H7 (cell line): Measurements from ENCODE around the gene HECW1. TPM values are rescaled to one million over a fixed set of nuclear protein-coding genes. Genes with fewer than 3 reads are reported as not detected.
"Not testable (repeated sequence)": the region's sequence is repeated elsewhere in the genome, so short reads cannot be mapped to it uniquely, and the experiment has no call there.

Source experiments
- DNase-seq: peaks from one replicate; pipeline ENCODE4 v3.0.0; 2012
- H3K27me3 ChIP-seq: 2 replicates; pipeline ENCODE4 v1.6.0; 2011; ENCODE audit warnings: mild to moderate bottlenecking, low read length; ENCODE audit not compliant: control insufficient read depth, insufficient read depth
- H3K36me3 ChIP-seq: replicated peaks from 2 replicates; pipeline ENCODE4 v1.5.1; 2011; ENCODE audit warnings: low read length; ENCODE audit not compliant: control insufficient read depth, insufficient read depth
- H3K4me3 ChIP-seq: 2 replicates; pipeline ENCODE4 v1.5.1; 2011; ENCODE audit warnings: low read depth, mild to moderate bottlenecking, control low read depth, low read length, moderate library complexity; ENCODE audit not compliant: insufficient read depth
- total RNA-seq: library from RNA; depleted of rRNA; stranded (reverse); fragments of >200 nt; shearing (Covaris generic); gene quantifications from 2 replicates; pipeline ENCODE4 v1.2.3, GENCODE V29; 2014; rRNA removed

HECW1 gene
- 4.2 and 4.3 TPM in 2 replicates for total RNA-seq

- H3K27me3 ChIP-seq: peaks cover 26% of the 10 kb centered on the region
- peak; percentile 79 for DNase-seq
Observed at GRCh38 chr7:43112459-43112940, at the start of gene HECW1. Gene HECW1 (plus strand): TSS chr7:43112647. CDS start chr7:43243906, 131,259 bp downstream.

GRCh38 chr7:43071604-43072003, 40.8 kb upstream of the HECW1 start:
- H3K27me3 ChIP-seq: no peaks in the 10 kb centered on the region
- H3K36me3 ChIP-seq: no peaks in the 10 kb centered on the region
- no peak overlapping the region for H3K4me3 ChIP-seq
- peak; percentile 30 for DNase-seq

More at GRCh38 chr7:43112459-43112940, at the start of gene HECW1:
- Histone ChIP-seq H3K4me3 (peak within 1 kb of the TSS; percentile 68), H3K36me3 (no peaks in the 10 kb centered on the region)

GRCh38 chr7:43072530-43072929, 39.9 kb upstream of the HECW1 start:
- no peaks in the 10 kb centered on the region for H3K36me3 ChIP-seq

GRCh38 chr7:43073811-43074210, 38.6 kb upstream of the HECW1 start:
- DNase-seq: not testable (repeated sequence)

More at GRCh38 chr7:43072530-43072929, 39.9 kb upstream of the HECW1 start:
- no peak for DNase-seq
- Histone ChIP-seq H3K4me3 (no peak overlapping the region), H3K27me3 (no peaks in the 10 kb centered on the region)

GRCh38 chr7:43076189-43076605, 36.2 kb upstream of the HECW1 start:
- H3K36me3 ChIP-seq: no peaks in the 10 kb centered on the region
- no peaks in the 10 kb centered on the region for H3K27me3 ChIP-seq
- H3K4me3 ChIP-seq: no peak overlapping the region
- no peak for DNase-seq

More at GRCh38 chr7:43073811-43074210, 38.6 kb upstream of the HECW1 start:
- H3K27me3 ChIP-seq, H3K4me3 ChIP-seq, H3K36me3 ChIP-seq: not testable (repeated sequence)

GRCh38 chr7:43076606-43077005, 35.8 kb upstream of the HECW1 start:
- Histone ChIP-seq H3K4me3 (no peak overlapping the region), H3K36me3 (no peaks in the 10 kb centered on the region), H3K27me3 (no peaks in the 10 kb centered on the region)
- DNase-seq: no peak

- DNase-seq: peak; percentile 13
- no peaks in the 10 kb centered on the region for H3K36me3 ChIP-seq
- H3K4me3 ChIP-seq: no peak overlapping the region
- H3K27me3 ChIP-seq: no peaks in the 10 kb centered on the region
Observed at GRCh38 chr7:43077285-43077684, 35.2 kb upstream of the HECW1 start.

- Histone ChIP-seq H3K36me3 (no peaks in the 10 kb centered on the region), H3K4me3 (no peak overlapping the region), H3K27me3 (no peaks in the 10 kb centered on the region)
- peak; percentile 35 for DNase-seq
Observed at GRCh38 chr7:43077732-43078391, 34.6 kb upstream of the HECW1 start.

- no peaks in the 10 kb centered on the region for H3K36me3 ChIP-seq
- H3K27me3 ChIP-seq: no peaks in the 10 kb centered on the region
- DNase-seq: peak; percentile 38
- H3K4me3 ChIP-seq: no peak overlapping the region
Observed at GRCh38 chr7:43078794-43079193, 33.7 kb upstream of the HECW1 start.

GRCh38 chr7:43081603-43082002, 30.8 kb upstream of the HECW1 start:
- Histone ChIP-seq H3K36me3 (no peaks in the 10 kb centered on the region), H3K4me3 (no peak overlapping the region), H3K27me3 (no peaks in the 10 kb centered on the region)
- DNase-seq: no peak

GRCh38 chr7:43083106-43083505, 29.3 kb upstream of the HECW1 start:
- no peaks in the 10 kb centered on the region for H3K36me3 ChIP-seq
- H3K27me3 ChIP-seq: no peaks in the 10 kb centered on the region
- DNase-seq: no peak
- H3K4me3 ChIP-seq: no peak overlapping the region

GRCh38 chr7:43085017-43085416, 27.4 kb upstream of the HECW1 start:
- H3K4me3 ChIP-seq: no peak overlapping the region
- no peak for DNase-seq
- no peaks in the 10 kb centered on the region for H3K27me3 ChIP-seq
- no peaks in the 10 kb centered on the region for H3K36me3 ChIP-seq

- DNase-seq: no peak
- H3K36me3 ChIP-seq: no peaks in the 10 kb centered on the region
- no peaks in the 10 kb centered on the region for H3K27me3 ChIP-seq
- H3K4me3 ChIP-seq: no peak overlapping the region
Observed at GRCh38 chr7:43085992-43086391, 26.5 kb upstream of the HECW1 start.

GRCh38 chr7:43092819-43093218, 19.6 kb upstream of the HECW1 start:
- no peak for DNase-seq
- Histone ChIP-seq H3K36me3 (no peaks in the 10 kb centered on the region), H3K27me3 (no peaks in the 10 kb centered on the region), H3K4me3 (no peak overlapping the region)

GRCh38 chr7:43096875-43097274, 15.6 kb upstream of the HECW1 start:
- Histone ChIP-seq H3K27me3 (no peaks in the 10 kb centered on the region), H3K4me3 (no peak overlapping the region), H3K36me3 (no peaks in the 10 kb centered on the region)
- no peak for DNase-seq
